Kasumi-1 (cell line): ENCODE results near the gene CMSS1.

Experiments
- DNase-seq, 2 experiments: peaks; one replicate each; lab custom pipeline; 2025; lab: John Stamatoyannopoulos, UW

Gene CMSS1

GRCh38 chr3:99875581-99875928 is 57.9 kb downstream of the CMSS1 start:
- DNase-seq = peak; percentile 69 to 72

GRCh38 chr3:99875929-99876841 is 58.5 kb downstream of the CMSS1 start:
- DNase-seq = peak; percentile 69 to 77

- no peak for DNase-seq
Measured at GRCh38 chr3:99877031-99877579, 59.4 kb downstream of the CMSS1 start.

GRCh38 chr3:99878005-99878404 is 60.3 kb downstream of the CMSS1 start:
- no peak for DNase-seq

- no peak for DNase-seq
Measured at GRCh38 chr3:99879275-99879674, 61.6 kb downstream of the CMSS1 start.

GRCh38 chr3:99881121-99881524 is 63.5 kb downstream of the CMSS1 start:
- DNase-seq = no peak

GRCh38 chr3:99882436-99883137 is 64.9 kb downstream of the CMSS1 start:
- DNase-seq = no peak

GRCh38 chr3:99883138-99883461 is 65.4 kb downstream of the CMSS1 start:
- DNase-seq = no peak

- no peak for DNase-seq
Measured at GRCh38 chr3:99883693-99884092, 66.0 kb downstream of the CMSS1 start.

- DNase-seq = no peak
Measured at GRCh38 chr3:99884484-99884883, 66.8 kb downstream of the CMSS1 start.

GRCh38 chr3:99885085-99885484 is 67.4 kb downstream of the CMSS1 start:
- DNase-seq = no peak

GRCh38 chr3:99885851-99886250 is 68.2 kb downstream of the CMSS1 start:
- DNase-seq = no peak

- no peak for DNase-seq
Measured at GRCh38 chr3:99891610-99892285, 74.1 kb downstream of the CMSS1 start.

GRCh38 chr3:99892332-99892731 is 74.7 kb downstream of the CMSS1 start:
- DNase-seq = peak in 1 of 2 experiments; percentile 24

- peak; percentile 80 to 85 for DNase-seq
Measured at GRCh38 chr3:99895131-99895696, 77.6 kb downstream of the CMSS1 start.

- peak; percentile 77 to 83 for DNase-seq
Measured at GRCh38 chr3:99895703-99896441, 78.2 kb downstream of the CMSS1 start.

GRCh38 chr3:99896482-99896881 is 78.8 kb downstream of the CMSS1 start:
- peak; percentile 36 to 41 for DNase-seq

- no peak for DNase-seq
Measured at GRCh38 chr3:99899603-99900002, 81.9 kb downstream of the CMSS1 start.

GRCh38 chr3:99900248-99900647 is 82.6 kb downstream of the CMSS1 start:
- DNase-seq = no peak

GRCh38 chr3:99901200-99901926 is 83.7 kb downstream of the CMSS1 start:
- DNase-seq = no peak

- no peak for DNase-seq
Measured at GRCh38 chr3:99902091-99902490, 84.4 kb downstream of the CMSS1 start.
